GM18909 (cell line): Measurements from ENCODE around the gene LMBR1.
"Not testable (repeated sequence)": the region's sequence is repeated elsewhere in the genome, so short reads cannot be mapped to it uniquely, and the experiment has no call there.

Experiments
- ATAC-seq: cut with Tn5 transposase; IDR thresholded peaks from one replicate; pipeline ENCODE4 v1.9.1; 2021; ENCODE audit warnings: mild to moderate bottlenecking; ENCODE audit not compliant: unreplicated experiment, poor library complexity

The LMBR1 gene, protein sequence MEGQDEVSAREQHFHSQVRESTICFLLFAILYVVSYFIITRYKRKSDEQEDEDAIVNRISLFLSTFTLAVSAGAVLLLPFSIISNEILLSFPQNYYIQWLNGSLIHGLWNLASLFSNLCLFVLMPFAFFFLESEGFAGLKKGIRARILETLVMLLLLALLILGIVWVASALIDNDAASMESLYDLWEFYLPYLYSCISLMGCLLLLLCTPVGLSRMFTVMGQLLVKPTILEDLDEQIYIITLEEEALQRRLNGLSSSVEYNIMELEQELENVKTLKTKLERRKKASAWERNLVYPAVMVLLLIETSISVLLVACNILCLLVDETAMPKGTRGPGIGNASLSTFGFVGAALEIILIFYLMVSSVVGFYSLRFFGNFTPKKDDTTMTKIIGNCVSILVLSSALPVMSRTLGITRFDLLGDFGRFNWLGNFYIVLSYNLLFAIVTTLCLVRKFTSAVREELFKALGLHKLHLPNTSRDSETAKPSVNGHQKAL

DNA sequence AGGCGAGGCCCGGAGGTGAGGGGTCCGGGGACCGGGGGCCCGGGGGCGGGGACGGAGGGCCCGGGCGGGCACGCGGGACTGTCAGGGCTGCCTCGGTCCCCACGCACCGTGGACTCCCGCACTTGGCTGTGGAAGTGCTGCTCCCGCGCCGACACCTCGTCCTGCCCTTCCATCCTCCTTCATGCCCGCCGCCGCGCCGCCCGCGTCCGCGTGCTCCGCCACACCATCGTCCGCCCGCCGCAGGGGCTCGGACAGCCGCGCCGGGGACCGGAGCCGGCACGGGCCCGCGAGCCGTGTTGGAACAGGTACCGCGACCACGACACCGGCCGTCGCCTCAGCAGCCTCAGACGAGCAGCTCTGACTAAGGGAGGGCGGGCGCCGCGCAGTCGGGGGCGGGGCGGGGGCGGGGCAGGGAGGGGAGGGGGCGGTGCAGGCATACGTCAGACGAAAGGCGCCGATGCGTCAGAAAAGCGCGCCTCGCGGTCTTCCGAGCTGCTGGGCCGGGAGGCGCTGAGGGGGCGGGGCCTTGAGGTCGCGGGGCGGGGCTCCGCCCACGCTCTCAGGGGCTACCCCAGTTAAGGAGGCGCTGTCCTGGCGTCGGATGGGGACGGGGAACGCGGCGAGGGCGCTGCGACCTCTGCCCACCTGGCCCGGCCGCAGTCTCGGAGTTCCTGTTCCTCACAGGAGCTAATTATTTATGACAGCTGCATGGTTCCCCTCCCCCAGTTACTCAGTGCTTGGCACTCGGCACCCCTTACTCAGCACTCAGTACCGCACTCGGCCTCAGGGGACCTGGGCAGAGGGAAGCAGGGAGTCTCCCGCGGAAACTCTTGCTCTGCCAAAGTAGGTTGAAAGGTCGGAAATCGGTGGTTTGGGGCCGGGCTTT is at the start of gene LMBR1:
Gene LMBR1 (minus strand): TSS at position 363 of the 886 bp plus-strand sequence. CDS start 190 bp downstream, at position 173.
- ATAC-seq, result peak; percentile 82

DNA sequence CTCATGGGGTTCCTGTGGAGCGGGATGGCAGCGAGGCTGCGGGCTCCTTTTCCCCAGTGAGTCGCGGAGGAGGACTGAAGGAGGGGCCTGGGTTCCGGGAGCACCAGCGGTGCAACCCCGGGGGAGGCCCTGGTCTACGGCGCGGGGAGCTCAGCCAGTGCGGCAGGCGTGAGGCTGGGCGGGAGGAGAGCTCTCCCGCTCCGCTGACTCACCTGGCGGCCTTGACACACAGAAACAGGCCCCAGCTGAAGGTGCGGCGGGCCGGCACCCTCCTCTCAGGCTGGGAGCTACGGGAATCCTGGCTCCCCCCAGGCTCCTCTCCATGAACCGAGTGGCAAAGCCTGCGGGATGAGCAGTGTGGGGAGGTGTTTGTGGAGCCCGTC is 49.7 kb upstream of the LMBR1 start:
- ATAC-seq, result no peak

DNA sequence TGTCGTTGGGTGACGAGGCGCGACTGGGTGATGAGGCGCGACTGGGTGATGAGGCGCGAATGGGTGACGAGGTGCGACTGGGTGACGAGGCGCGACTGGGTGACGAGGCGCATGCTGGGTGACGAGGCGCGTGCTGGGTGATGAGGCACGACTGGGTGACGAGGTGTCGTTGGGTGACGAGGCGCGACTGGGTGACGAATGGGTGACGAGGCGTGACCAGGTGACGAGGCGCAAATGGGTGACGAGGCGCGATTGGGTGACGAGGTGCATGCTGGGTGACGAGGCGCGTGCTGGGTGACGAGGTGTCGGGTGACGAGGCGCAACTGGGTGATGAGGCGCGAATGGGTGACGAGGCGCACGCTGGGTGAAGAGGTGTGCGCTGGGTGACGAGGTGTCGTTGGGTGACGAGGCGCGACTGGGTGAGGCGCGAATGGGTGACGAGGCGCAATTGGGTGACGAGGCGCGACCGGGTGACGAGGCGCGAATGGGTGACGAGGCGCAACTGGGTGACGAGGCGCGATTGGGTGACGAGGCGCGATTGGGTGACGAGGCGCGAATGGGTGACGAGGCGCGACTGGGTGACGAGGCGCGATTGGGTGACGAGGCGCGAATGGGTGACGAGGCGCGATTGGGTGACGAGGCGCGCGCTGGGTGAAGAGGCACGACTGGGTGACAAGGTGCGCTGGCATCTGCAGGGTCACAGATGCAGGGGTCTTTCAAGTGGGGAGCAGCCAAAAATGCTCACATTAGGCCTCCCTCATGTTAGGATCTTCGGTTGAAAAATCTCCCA is 48.6 kb upstream of the LMBR1 start:
- ATAC-seq, result no peak

- ATAC-seq, result no peak
These were observed 47.6 kb upstream of the LMBR1 start for GRCh38 chr7:156940421-156941122.

- ATAC-seq, result not testable (repeated sequence)
These were observed 43.8 kb upstream of the LMBR1 start for GRCh38 chr7:156936766-156937165.

- no peak for ATAC-seq
These were observed 42.3 kb upstream of the LMBR1 start for GRCh38 chr7:156935250-156935649.

GRCh38 chr7:156932006-156932405 is 39.0 kb upstream of the LMBR1 start:
- ATAC-seq, result no peak

DNA sequence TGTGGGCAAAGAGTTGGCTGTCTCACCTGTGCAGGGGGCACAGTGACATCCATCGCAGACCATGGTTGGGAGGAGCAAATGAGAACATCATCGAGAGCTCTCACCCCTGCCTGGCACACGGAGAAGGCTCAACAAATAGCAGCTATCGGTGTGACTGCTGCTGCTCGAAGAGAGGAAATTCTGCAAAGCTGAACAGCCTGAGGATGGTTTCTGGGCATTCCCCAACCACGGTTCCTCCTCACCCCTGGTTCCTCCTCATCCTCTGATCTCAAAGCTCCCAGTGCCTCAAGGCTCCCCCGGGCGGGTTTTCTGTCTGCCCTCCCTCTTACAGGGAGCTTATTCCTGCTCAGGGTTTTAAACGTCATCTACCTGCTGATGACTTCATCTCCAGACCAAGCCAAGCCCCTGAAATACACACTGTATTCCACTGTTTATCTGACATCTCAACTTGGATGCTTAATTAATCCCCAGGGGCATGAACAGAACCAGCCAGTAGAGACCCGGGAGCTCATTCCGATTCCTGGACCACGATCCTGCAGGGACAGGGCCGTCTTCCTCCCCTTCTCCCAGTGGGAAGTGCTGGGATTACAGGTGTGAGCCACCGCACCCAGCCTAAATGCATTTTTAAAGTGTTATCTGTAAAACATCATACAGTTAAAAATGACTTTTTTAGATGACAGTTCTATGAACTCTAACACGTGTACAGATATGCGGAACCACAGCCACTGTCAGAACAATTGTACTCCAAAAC is 37.0 kb upstream of the LMBR1 start:
- no peak for ATAC-seq

DNA sequence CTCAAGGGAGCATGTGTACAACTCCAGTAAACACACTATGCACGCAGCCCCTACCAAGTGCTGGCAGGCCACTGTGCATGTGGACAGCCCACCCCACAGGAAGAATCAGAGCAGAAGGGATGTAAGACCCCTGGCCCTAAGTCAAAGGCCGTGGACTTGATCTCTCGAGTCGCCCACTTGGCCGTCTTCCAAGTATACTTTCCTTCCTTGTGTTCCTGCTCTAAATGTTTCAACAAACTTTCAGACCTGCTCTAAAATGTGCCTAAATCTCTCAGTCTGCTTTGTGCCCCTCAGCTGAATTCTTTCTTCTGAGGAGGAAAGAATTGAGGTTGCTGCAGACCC is 35.4 kb upstream of the LMBR1 start:
- no peak for ATAC-seq

- no peak for ATAC-seq
These were observed 34.8 kb upstream of the LMBR1 start for GRCh38 chr7:156927571-156928405.

GRCh38 chr7:156925821-156926220 is 32.8 kb upstream of the LMBR1 start:
- not testable (repeated sequence) for ATAC-seq

GRCh38 chr7:156922304-156922703 is 29.3 kb upstream of the LMBR1 start:
- ATAC-seq, result not testable (repeated sequence)

DNA sequence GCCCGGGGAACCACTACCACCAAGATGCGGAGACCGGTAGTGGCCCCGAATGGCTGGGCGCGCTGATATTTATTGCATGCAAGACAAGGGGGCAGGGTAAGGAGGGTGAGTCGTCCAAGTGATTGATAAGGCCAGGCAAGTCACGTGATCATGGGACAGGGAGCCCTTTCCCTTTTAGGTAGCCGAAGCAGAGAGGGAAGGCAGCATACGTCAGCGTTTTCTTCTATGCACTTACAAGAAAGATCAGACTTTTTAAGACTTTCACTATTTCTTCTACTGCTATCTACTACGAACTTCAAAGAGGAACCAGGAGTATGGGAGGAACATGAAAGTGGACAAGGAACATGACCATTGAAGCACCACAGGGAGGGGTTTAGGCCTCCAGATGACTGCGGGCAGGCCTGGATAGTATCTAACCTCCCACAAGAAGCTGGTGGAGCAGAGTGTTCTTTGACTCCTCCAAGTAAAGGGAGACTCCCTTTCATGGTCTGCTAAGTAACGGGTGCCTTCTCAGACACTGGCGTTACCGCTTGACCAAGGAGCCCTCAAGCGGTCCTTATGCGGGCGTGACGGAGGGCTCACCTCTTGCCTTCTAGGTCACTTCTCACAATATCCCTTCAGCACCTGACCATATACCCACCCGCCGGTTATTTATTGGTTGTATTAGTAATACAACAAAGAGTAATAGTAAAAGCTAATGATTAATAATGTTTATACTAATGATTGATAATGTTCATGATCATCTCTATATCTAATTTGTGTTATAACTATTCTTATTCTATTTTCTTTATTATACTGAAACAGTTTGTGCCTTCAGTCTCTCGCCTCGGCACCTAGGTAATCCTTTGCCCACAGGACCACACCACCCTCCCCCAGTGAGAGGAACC is 27.7 kb upstream of the LMBR1 start:
- ATAC-seq, result not testable (repeated sequence)

DNA sequence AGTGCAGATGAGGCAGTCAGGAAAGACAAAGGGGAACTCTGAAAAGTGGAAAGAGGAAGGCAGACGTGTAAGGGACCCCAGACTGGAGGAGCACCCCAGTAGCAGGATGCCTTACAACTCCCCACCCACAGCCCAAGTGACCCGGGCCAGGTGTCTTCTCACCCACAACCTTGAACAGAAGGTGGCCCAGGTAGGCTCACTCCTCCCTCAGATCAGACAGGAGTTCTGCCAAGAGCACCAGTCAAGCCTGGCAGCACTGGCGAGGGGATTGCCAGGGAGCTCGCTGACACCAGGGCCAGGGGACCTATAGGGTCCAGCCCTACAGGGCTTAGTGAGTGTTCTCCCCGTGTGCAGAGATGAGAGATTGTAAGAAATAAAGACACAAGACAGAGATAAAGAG is 27.1 kb upstream of the LMBR1 start:
- ATAC-seq, result no peak

GRCh38 chr7:156919132-156919713 is 26.2 kb upstream of the LMBR1 start:
- no peak for ATAC-seq

- no peak for ATAC-seq
These were observed 25.7 kb upstream of the LMBR1 start for GRCh38 chr7:156918635-156919034.
